Activated CD4-positive, alpha-beta T cell treated with anti-CD3 and anti-CD28 coated beads, Interleukin-2, amount 50 U/mL, for 16 hours (primary cell): Measurements from ENCODE around the gene CNNM1.

Experiments
- DNase-seq: peaks from one replicate; pipeline ENCODE4 v3.0.0-alpha.2; 2020

Gene CNNM1

GRCh38 chr10:99329304-99329553 is at the start of gene CNNM1:
TSS of gene CNNM1 (plus strand) at chr10:99329356. CDS start at chr10:99329388, 32 bp downstream.
- peak; percentile 51 for DNase-seq

- DNase-seq, result no peak
Measured at GRCh38 chr10:99279626-99280111, 49.5 kb upstream of the CNNM1 start.

- no peak for DNase-seq
Measured at GRCh38 chr10:99280472-99280871, 48.7 kb upstream of the CNNM1 start.

- DNase-seq, result no peak
Measured at GRCh38 chr10:99285881-99286280, 43.3 kb upstream of the CNNM1 start.

- no peak for DNase-seq
Measured at GRCh38 chr10:99290306-99290705, 38.9 kb upstream of the CNNM1 start.

GRCh38 chr10:99292159-99292558 is 37.0 kb upstream of the CNNM1 start:
- no peak for DNase-seq

GRCh38 chr10:99296605-99297004 is 32.6 kb upstream of the CNNM1 start:
- no peak for DNase-seq

- DNase-seq, result no peak
Measured at GRCh38 chr10:99297033-99297432, 32.1 kb upstream of the CNNM1 start.

- no peak for DNase-seq
Measured at GRCh38 chr10:99303899-99304861, 25.0 kb upstream of the CNNM1 start.

- no peak for DNase-seq
Measured at GRCh38 chr10:99304862-99305229, 24.3 kb upstream of the CNNM1 start.

- no peak for DNase-seq
Measured at GRCh38 chr10:99312501-99312900, 16.7 kb upstream of the CNNM1 start.

- DNase-seq, result no peak
Measured at GRCh38 chr10:99315853-99316252, 13.3 kb upstream of the CNNM1 start.

- no peak for DNase-seq
Measured at GRCh38 chr10:99316374-99316773, 12.8 kb upstream of the CNNM1 start.

GRCh38 chr10:99318048-99318447 is 11.1 kb upstream of the CNNM1 start:
- DNase-seq, result no peak

- no peak for DNase-seq
Measured at GRCh38 chr10:99318475-99318874, 10.7 kb upstream of the CNNM1 start.

GRCh38 chr10:99325281-99325680 is 3.9 kb upstream of the CNNM1 start:
- no peak for DNase-seq

GRCh38 chr10:99326871-99327270 is 2.3 kb upstream of the CNNM1 start:
- no peak for DNase-seq

GRCh38 chr10:99328579-99329303 is 415 bp upstream of the CNNM1 start:
- DNase-seq, result no peak

GRCh38 chr10:99329554-99330346 is 594 bp downstream of the CNNM1 start:
- DNase-seq, result no peak

- DNase-seq, result no peak
Measured at GRCh38 chr10:99330347-99330924, 1.3 kb downstream of the CNNM1 start.

GRCh38 chr10:99331207-99331803 is 2.1 kb downstream of the CNNM1 start:
- no peak for DNase-seq

- no peak for DNase-seq
Measured at GRCh38 chr10:99337311-99337811, 8.2 kb downstream of the CNNM1 start.
